NOMO-1 treated with DMSO at 0.1 percent for 48 hours (cell line): Measurements from ENCODE around the gene QRFP.

Source experiments
- DNase-seq: peaks from one replicate; lab custom pipeline; 2025; ENCODE audit not compliant: unreplicated experiment; lab: John Stamatoyannopoulos, UW

QRFP gene

GRCh38 chr9:130905902-130906734, 9.5 kb upstream of the QRFP start:
- DNase-seq: no peak

GRCh38 chr9:130905125-130905901, 8.7 kb upstream of the QRFP start:
- DNase-seq: no peak

GRCh38 chr9:130904070-130905044, 7.7 kb upstream of the QRFP start:
- no peak for DNase-seq

GRCh38 chr9:130903194-130904069, 6.8 kb upstream of the QRFP start:
- no peak for DNase-seq

- DNase-seq: no peak
Measured at GRCh38 chr9:130902204-130903185, 5.9 kb upstream of the QRFP start.

- DNase-seq: no peak
Measured at GRCh38 chr9:130901498-130902203, 5.0 kb upstream of the QRFP start.

- no peak for DNase-seq
Measured at GRCh38 chr9:130900701-130901497, 4.3 kb upstream of the QRFP start.

- no peak for DNase-seq
Measured at GRCh38 chr9:130899051-130899748, 2.6 kb upstream of the QRFP start.

GRCh38 chr9:130898552-130898852, 1.9 kb upstream of the QRFP start:
- DNase-seq: no peak

GRCh38 chr9:130897848-130898551, 1.4 kb upstream of the QRFP start:
- DNase-seq: no peak

GRCh38 chr9:130897105-130897751, 616 bp upstream of the QRFP start:
- no peak for DNase-seq

- DNase-seq: no peak
Measured at GRCh38 chr9:130895481-130896232, 955 bp downstream of the QRFP start.

GRCh38 chr9:130895038-130895437, 1.6 kb downstream of the QRFP start:
- DNase-seq: no peak

GRCh38 chr9:130894546-130894945, 2.1 kb downstream of the QRFP start:
- DNase-seq: no peak
